Subcutaneous adipose tissue (tissue), 4 donors: Measurements from ENCODE around the gene LIPK. TPM values are rescaled to one million over a fixed set of nuclear protein-coding genes. Genes with fewer than 3 reads are reported as not detected.

ENCODE experiments used
- total RNA-seq, 4 donors: library from RNA; depleted of rRNA; stranded (reverse); fragments of >200 nt; gene quantifications; one replicate each; pipeline ENCODE4 v1.1.0, GENCODE V29; 2016
- TF ChIP-seq, protein P1 (sequence below): fragments of 450-650 bp; IDR thresholded peaks from one replicate; pipeline ENCODE4 v1.5.1; 2016; ENCODE audit warnings: low read depth, mild to moderate bottlenecking, control low read depth, antibody characterized with exemption, moderate library complexity

Gene LIPK
- total RNA-seq, 4 donors from 2014 or later, result not detected

GRCh38 chr10:88787463-88787862 lies 81.4 kb downstream of the LIPK start:
- TF ChIP-seq, protein P1, sequence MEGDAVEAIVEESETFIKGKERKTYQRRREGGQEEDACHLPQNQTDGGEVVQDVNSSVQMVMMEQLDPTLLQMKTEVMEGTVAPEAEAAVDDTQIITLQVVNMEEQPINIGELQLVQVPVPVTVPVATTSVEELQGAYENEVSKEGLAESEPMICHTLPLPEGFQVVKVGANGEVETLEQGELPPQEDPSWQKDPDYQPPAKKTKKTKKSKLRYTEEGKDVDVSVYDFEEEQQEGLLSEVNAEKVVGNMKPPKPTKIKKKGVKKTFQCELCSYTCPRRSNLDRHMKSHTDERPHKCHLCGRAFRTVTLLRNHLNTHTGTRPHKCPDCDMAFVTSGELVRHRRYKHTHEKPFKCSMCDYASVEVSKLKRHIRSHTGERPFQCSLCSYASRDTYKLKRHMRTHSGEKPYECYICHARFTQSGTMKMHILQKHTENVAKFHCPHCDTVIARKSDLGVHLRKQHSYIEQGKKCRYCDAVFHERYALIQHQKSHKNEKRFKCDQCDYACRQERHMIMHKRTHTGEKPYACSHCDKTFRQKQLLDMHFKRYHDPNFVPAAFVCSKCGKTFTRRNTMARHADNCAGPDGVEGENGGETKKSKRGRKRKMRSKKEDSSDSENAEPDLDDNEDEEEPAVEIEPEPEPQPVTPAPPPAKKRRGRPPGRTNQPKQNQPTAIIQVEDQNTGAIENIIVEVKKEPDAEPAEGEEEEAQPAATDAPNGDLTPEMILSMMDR, result no peak

DNA sequence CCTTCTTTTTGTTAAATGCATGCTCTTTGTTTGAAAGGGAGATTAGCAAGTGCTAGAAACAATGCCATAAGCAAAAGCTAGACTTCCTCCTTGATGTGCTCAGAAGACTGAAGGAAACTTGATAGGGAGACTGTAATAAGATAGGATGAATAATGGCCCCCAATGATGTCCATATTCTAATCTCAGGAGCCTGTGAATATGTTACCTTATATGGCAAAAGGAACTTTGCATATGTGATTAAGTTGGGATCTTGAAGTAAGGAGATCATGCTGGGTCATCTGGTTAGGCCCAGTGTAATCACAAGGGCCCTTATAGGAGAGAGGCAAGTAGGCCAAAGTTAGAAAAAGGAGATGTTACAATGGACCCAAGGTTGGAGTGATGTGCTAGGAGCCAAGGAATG lies 82.9 kb downstream of the LIPK start:
- TF ChIP-seq, protein P1, result no peak

- TF ChIP-seq, protein P1, result no peak
These were observed 85.9 kb downstream of the LIPK start for GRCh38 chr10:88791924-88792323.

GRCh38 chr10:88792661-88793060 lies 86.6 kb downstream of the LIPK start:
- TF ChIP-seq, protein P1, result no peak

GRCh38 chr10:88793712-88794299 lies 87.8 kb downstream of the LIPK start:
- TF ChIP-seq, protein P1, result no peak

- TF ChIP-seq, protein P1, result no peak
These were observed 88.7 kb downstream of the LIPK start for GRCh38 chr10:88794731-88795130.

- TF ChIP-seq, protein P1, result no peak
These were observed 94.4 kb downstream of the LIPK start for GRCh38 chr10:88800152-88801125.

Other genes starting within 250 kb of the LIPK start
- gene RNLS, start 122.9 kb upstream of the LIPK start, total RNA-seq, result 10 to 100 TPM; 14.1 to 27.7 (median 23.1) TPM
- 1 to 10 TPM in 1 of 4 donors, under 1 TPM in 2, not detected in 1; 0.17 to 2.2 (median 0.75) TPM for gene LIPJ, start 119.5 kb upstream of the LIPK start, total RNA-seq
- gene LIPF, start 41.8 kb upstream of the LIPK start, total RNA-seq, result under 1 TPM in 2 of 4 donors, not detected in 2; 0.34 to 0.75 TPM
- gene LIPN, start 53.8 kb downstream of the LIPK start, total RNA-seq, result 1 to 10 TPM in 1 of 4 donors, not detected in 3; 1.7 TPM
- gene LIPM, start 96.5 kb downstream of the LIPK start, total RNA-seq, result not detected
- under 1 TPM in 1 of 4 donors, not detected in 3; 0.44 TPM for gene ANKRD22, start 145.6 kb downstream of the LIPK start, total RNA-seq
- 10 to 100 TPM in 3 of 4 donors, 1 to 10 TPM in 1; 7.5 to 31.3 (median 14.8) TPM for gene STAMBPL1, start 174.0 kb downstream of the LIPK start, total RNA-seq
- gene ACTA2, start 246.5 kb downstream of the LIPK start, total RNA-seq, result 100 to 1,000 TPM in 3 of 4 donors, 10 to 100 TPM in 1; 73.6 to 123 (median 115) TPM